GM12878 (cell line): Measurements from ENCODE around the gene EDEM2.

Experiments used
- CBX5 ChIP-seq: sonication (generic); IDR thresholded peaks from 2 replicates; pipeline ENCODE4 v1.6.1; 2016; ENCODE audit warnings: low read depth, moderate library complexity, mild to moderate bottlenecking, inconsistent platforms
- CREB1 ChIP-seq: IDR thresholded peaks from 2 replicates; pipeline ENCODE4 v1.6.1; 2012; ENCODE audit warnings: low read depth, mild to moderate bottlenecking, inconsistent platforms
- ESRRA ChIP-seq: IDR thresholded peaks from 2 replicates; pipeline ENCODE4 v1.6.1; 2012; ENCODE audit warnings: mild to moderate bottlenecking, low read length, improper control_type of control experiment
- EZH2 ChIP-seq: IDR thresholded peaks from 2 replicates; pipeline ENCODE4 v1.6.1; 2012; ENCODE audit warnings: low read depth, mild to moderate bottlenecking, control low read depth, inconsistent platforms, low read length, borderline replicate concordance; ENCODE audit not compliant: control insufficient read depth
- FOXM1 ChIP-seq: IDR thresholded peaks from 2 replicates; pipeline ENCODE4 v1.6.1; 2012; ENCODE audit warnings: low read depth, mild to moderate bottlenecking, inconsistent platforms, low read length, moderate library complexity
- POLR2A ChIP-seq: IDR thresholded peaks from 2 replicates; pipeline ENCODE4 v1.6.1; 2011; ENCODE audit warnings: low read depth, mild to moderate bottlenecking, low read length
- SMAD5 ChIP-seq: IDR thresholded peaks from 2 replicates; pipeline ENCODE4 v1.6.1; 2016; ENCODE audit warnings: antibody characterized with exemption, low read depth
- SMARCA5 ChIP-seq: fragments of 450-650 bp; IDR thresholded peaks from 2 replicates; pipeline ENCODE4 v1.6.1; 2017; ENCODE audit warnings: mild to moderate bottlenecking
- TCF12 ChIP-seq: IDR thresholded peaks from 2 replicates; pipeline ENCODE4 v1.6.1; 2011; ENCODE audit warnings: low read depth, mild to moderate bottlenecking, low read length
- TF ChIP-seq, protein P1 (sequence below): IDR thresholded peaks from 2 replicates; pipeline ENCODE4 v1.6.1; 2012; ENCODE audit warnings: low read depth, low read length, improper control_type of control experiment
- TF ChIP-seq, protein P2 (sequence below), 3 experiments: IDR thresholded peaks in 2 of 3; conservative IDR thresholded peaks in 1 of 3; 2 replicates each; pipeline ENCODE4 v1.5.1; 2011; ENCODE audit warnings: low read depth in 3 of 3, low read length in 3 of 3, mild to moderate bottlenecking in 3 of 3, control low read depth in 2 of 3, moderate library complexity in 2 of 3, inconsistent platforms in 1 of 3, mixed read lengths in 1 of 3; ENCODE audit not compliant: control insufficient read depth in 2 of 3, insufficient read depth in 1 of 3; ENCODE audit errors: extremely low read depth in 1 of 3

DNA sequence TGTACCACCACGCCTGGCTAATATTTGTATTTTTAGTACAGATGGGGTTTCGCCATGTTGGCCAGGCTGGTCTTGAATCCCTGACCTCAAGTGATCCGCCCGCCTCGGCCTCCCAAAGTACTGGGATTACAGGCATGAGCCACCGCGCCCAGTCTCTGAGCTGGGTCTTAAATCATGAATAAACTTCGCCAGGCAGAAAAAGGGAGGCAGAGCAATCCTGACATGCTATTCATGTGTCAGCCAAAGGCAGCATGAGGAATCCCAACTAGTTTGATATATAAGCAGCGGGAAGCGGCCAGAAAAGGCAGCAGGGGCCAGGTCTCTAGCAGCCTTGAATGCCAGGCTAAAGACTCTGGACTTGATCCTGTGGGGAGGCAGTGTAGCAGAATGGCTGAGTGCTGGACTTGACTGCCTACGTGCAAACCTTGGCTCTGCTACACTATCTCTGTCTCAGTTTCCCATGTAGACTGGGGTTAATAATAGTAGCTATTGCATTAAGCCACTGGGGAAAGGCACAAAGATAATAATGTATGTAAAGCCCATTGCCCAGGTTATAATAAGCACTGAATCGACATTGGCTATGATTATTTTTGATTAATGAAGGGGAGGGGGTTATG, 26.5 kb upstream of the EDEM2 start:
- TF ChIP-seq SMARCA5, result no peak
- TF ChIP-seq, protein P1, sequence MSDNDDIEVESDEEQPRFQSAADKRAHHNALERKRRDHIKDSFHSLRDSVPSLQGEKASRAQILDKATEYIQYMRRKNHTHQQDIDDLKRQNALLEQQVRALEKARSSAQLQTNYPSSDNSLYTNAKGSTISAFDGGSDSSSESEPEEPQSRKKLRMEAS, result no peak
- TF ChIP-seq CREB1, result no peak
- no peak for TF ChIP-seq ESRRA
- no peak for TF ChIP-seq FOXM1
- TF ChIP-seq, protein P2, sequence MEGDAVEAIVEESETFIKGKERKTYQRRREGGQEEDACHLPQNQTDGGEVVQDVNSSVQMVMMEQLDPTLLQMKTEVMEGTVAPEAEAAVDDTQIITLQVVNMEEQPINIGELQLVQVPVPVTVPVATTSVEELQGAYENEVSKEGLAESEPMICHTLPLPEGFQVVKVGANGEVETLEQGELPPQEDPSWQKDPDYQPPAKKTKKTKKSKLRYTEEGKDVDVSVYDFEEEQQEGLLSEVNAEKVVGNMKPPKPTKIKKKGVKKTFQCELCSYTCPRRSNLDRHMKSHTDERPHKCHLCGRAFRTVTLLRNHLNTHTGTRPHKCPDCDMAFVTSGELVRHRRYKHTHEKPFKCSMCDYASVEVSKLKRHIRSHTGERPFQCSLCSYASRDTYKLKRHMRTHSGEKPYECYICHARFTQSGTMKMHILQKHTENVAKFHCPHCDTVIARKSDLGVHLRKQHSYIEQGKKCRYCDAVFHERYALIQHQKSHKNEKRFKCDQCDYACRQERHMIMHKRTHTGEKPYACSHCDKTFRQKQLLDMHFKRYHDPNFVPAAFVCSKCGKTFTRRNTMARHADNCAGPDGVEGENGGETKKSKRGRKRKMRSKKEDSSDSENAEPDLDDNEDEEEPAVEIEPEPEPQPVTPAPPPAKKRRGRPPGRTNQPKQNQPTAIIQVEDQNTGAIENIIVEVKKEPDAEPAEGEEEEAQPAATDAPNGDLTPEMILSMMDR (IDR thresholded peaks at IDR 0.05 in 2 of 3, conservative IDR thresholded peaks at IDR 0.05 in 1 of 3; ENCODE audit: control insufficient read depth in 2 of 3, extremely low read depth in 1 of 3, insufficient read depth in 1 of 3, low read depth in 3 of 3, low read length in 3 of 3), result no peak
- no peak for TF ChIP-seq TCF12
- no peak for TF ChIP-seq POLR2A
- no peak for TF ChIP-seq CBX5
- no peak for TF ChIP-seq EZH2
- TF ChIP-seq SMAD5, result no peak
